ENCODE measurements around the gene ZAR1L.
"Not testable (repeated sequence)": the region's sequence is repeated elsewhere in the genome, so short reads cannot be mapped to it uniquely, and the experiment has no call there.

ZAR1L gene

GRCh38 chr13:32315238-32316027 lies at the start of gene ZAR1L, which contains the start of gene BRCA2:
ZAR1L (minus strand) TSS chr13:32315363; CDS start chr13:32311925, 3,438 bp downstream.
BRCA2 (plus strand) TSS chr13:32315508; CDS start chr13:32316461, 953 bp downstream.
- no peak for TF ChIP-seq CTCF (IDR thresholded peaks at IDR 0.05; ENCODE audit: extremely low read depth, insufficient read depth, missing control alignments)
- peak; percentile 84 for DNase-seq (ENCODE audit: low spot score)
- in situ Hi-C loops (cut with MboI; ENCODE audit: low pct_unique_long_range_greater_than_20kb, low sequenced_read_pairs, unreplicated experiment): loop anchor here (10.0 to 25.0 kb wide), 2 partner anchors 291 to 403 kb away; no protein-coding TSS in a partner anchor

GRCh38 chr13:32362574-32362973 lies 47.4 kb upstream of the ZAR1L start:
- in situ Hi-C loops (cut with MboI; ENCODE audit: low pct_unique_long_range_greater_than_20kb, low sequenced_read_pairs, unreplicated experiment): no loop called here
- TF ChIP-seq CTCF (IDR thresholded peaks at IDR 0.05; ENCODE audit: extremely low read depth, insufficient read depth, missing control alignments): no peak
- no peak for DNase-seq (ENCODE audit: low spot score)

GRCh38 chr13:32355935-32356334 lies 40.8 kb upstream of the ZAR1L start:
- DNase-seq (ENCODE audit: low spot score); in situ Hi-C loops (cut with MboI; ENCODE audit: low pct_unique_long_range_greater_than_20kb, low sequenced_read_pairs, unreplicated experiment): not testable (repeated sequence)

GRCh38 chr13:32354040-32354439 lies 38.9 kb upstream of the ZAR1L start:
- in situ Hi-C loops (cut with MboI; ENCODE audit: low pct_unique_long_range_greater_than_20kb, low sequenced_read_pairs, unreplicated experiment): no loop called here
- no peak for DNase-seq (ENCODE audit: low spot score)
- no peak for TF ChIP-seq CTCF (IDR thresholded peaks at IDR 0.05; ENCODE audit: extremely low read depth, insufficient read depth, missing control alignments)

GRCh38 chr13:32350839-32351441 lies 35.8 kb upstream of the ZAR1L start:
- in situ Hi-C loops (cut with MboI; ENCODE audit: low pct_unique_long_range_greater_than_20kb, low sequenced_read_pairs, unreplicated experiment); DNase-seq (ENCODE audit: low spot score): not testable (repeated sequence)

- DNase-seq (ENCODE audit: low spot score): no peak
- in situ Hi-C loops (cut with MboI; ENCODE audit: low pct_unique_long_range_greater_than_20kb, low sequenced_read_pairs, unreplicated experiment): no loop called here
- TF ChIP-seq CTCF (IDR thresholded peaks at IDR 0.05; ENCODE audit: extremely low read depth, insufficient read depth, missing control alignments): no peak
Measured at GRCh38 chr13:32347651-32348050, 32.5 kb upstream of the ZAR1L start.

GRCh38 chr13:32340914-32341313 lies 25.8 kb upstream of the ZAR1L start:
- TF ChIP-seq CTCF (IDR thresholded peaks at IDR 0.05; ENCODE audit: extremely low read depth, insufficient read depth, missing control alignments): no peak
- in situ Hi-C loops (cut with MboI; ENCODE audit: low pct_unique_long_range_greater_than_20kb, low sequenced_read_pairs, unreplicated experiment): no loop called here
- no peak for DNase-seq (ENCODE audit: low spot score)
